ENCODE measurements around the gene LIG3.
"Not testable (repeated sequence)": the region's sequence is repeated elsewhere in the genome, so short reads cannot be mapped to it uniquely, and the experiment has no call there.

LIG3 gene

GRCh38 chr17:35041390-35041789 is 61.1 kb downstream of the LIG3 start:
- no peak for DNase-seq (ENCODE audit: low read depth)

DNA sequence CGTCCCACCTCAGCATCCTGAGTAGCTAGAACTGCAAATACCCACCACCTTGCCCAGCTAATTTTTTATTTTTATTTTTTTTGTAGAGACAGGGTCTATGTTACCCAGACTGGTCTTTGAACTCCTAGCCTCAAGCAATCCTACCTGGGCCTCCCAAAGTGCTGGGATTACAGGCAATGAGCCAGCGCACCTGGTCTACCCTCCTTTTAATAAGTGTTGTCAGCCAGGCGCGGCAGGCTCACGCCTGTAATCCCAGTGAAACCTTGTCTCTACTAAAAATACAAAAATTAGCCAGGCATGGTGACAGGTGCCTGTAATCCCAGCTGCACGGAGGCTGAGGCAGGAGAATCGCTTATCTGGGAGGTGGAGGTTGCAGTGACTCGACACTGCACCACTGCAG is 63.9 kb downstream of the LIG3 start:
- no peak for DNase-seq (ENCODE audit: low read depth)

- not testable (repeated sequence) for DNase-seq (ENCODE audit: low read depth)
These were observed 65.2 kb downstream of the LIG3 start for GRCh38 chr17:35045458-35045979.

DNA sequence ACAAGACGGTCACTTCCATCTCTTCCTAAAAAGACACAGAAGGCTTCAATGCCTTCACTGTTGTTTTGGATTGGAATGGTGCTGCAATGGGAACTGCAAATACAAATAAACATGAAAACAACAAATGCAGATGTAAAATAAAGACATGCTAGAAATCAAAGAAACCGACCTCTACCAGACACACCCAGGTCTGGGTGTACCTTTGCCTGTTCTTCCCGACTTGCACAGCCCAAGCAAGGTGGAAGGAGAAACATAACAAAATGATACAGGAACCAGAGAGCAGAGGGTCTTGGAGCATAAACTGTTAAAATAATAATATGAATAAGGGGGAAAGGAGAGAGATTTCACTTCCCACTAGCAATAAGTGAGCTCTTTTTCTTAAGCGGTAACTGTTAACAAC is 65.9 kb downstream of the LIG3 start:
- no peak for DNase-seq (ENCODE audit: low read depth)

GRCh38 chr17:35046740-35047283 is 66.5 kb downstream of the LIG3 start:
- no peak for DNase-seq (ENCODE audit: low read depth)

DNA sequence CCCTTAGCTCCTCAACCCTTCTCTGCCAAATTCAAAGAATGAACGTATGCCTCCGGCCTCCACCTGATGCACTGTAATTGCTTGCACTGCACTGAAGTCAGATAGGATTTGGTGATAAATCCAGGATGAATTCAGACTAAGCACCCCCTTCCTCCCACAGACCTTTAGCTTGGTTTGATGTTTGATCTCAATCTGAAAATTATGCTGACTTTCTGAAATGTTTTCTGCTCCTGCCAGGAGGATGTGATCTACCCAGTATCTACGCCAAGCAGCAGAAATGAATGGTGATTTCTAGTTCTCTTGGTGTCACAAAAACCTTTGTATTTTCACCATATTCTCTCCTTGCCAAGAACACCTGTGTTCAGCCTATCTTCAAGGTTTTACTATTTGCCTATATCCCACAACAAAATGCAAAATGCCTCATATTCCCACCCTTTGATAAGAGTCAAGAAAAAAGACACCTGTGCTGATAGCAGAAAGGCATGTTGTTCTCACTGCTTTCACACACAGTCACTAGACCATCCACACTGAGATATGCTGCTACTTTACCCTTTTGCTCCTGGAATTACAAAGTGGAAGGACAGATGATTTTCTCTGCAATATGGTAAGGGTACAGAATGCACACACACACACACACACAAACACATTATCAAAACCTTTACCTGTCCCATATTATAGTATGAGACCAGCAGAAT is 68.5 kb downstream of the LIG3 start:
- DNase-seq (ENCODE audit: low read depth) = no peak

GRCh38 chr17:35050170-35050569 is 69.9 kb downstream of the LIG3 start:
- DNase-seq (ENCODE audit: low read depth) = no peak

DNA sequence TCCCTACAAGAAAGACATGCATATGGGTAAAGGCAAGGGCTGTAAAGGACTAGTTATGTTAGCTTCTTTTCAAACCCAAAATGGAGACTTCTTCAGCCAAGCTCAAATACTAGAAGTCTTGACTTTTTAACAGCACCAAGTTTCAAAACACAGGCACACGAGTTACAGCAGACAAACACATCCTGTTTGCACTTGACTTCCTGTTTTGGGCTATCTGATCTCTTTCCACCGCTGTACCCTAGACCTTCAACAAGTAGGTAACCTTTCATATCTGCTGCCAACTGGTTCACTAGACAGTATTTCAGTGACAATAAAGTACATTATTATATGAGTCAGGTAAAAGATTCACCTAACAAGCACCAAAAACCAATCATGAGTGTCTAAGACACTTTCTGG is 70.9 kb downstream of the LIG3 start:
- DNase-seq (ENCODE audit: low read depth) = no peak

GRCh38 chr17:35051579-35052240 is 71.4 kb downstream of the LIG3 start:
- no peak for DNase-seq (ENCODE audit: low read depth)

DNA sequence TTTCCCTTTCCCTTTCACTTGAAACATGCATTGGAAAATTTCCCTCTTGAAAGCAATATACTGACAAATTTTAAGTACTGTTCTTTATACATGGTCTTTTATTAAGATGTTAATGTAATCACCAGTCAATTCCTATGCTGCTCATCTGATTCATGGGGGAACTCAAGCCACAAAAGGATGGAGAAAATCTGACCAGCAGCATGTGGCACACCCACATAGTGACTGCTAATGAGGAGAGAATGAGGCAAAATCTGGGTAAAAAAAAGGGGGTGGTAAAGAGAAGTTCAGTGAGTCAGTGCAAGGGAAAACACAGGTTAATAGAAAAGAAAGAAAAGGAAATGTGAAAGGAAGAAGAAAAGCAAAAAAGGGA is 71.9 kb downstream of the LIG3 start:
- DNase-seq (ENCODE audit: low read depth) = peak; percentile 33

DNA sequence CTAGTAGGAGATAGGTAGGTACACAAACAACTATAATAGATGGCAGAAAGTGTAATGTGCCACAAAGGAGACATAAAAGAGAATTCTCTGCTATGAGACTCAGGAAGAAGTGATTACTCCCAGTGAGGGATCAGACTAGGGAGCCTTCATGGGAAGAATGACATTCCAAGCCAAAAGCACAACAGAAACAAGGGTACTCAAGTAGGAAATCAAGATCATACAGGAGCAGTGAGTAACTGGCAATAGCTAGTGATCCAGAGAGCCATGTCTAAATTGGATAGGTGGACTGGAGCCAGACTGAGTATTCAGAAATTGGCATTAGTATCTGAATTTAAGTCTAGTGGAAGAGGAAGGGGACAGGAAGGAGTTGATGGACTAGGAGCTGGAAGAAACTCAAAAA is 72.5 kb downstream of the LIG3 start:
- DNase-seq (ENCODE audit: low read depth) = no peak

- no peak for DNase-seq (ENCODE audit: low read depth)
These were observed 72.9 kb downstream of the LIG3 start for GRCh38 chr17:35053204-35053603.

DNA sequence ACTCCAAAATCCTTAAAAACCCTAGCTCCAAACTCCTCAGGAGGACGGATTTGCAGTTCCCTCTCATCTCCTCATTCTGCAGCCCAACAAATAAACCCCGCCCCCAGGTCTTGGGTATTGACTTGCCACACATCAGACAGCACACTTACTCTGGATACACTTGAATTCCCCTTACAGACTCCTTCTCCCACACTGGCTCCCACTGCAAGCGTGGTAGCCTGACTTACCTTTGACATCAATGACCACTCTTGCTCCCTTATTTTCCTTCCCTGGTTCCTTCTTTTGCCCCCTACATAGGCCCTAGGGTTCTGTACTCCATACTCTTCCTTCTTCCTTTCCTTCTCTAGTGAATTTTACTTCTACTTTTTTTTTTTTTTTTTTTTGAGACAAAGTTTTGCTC is 75.7 kb downstream of the LIG3 start:
- DNase-seq (ENCODE audit: low read depth) = no peak

DNA sequence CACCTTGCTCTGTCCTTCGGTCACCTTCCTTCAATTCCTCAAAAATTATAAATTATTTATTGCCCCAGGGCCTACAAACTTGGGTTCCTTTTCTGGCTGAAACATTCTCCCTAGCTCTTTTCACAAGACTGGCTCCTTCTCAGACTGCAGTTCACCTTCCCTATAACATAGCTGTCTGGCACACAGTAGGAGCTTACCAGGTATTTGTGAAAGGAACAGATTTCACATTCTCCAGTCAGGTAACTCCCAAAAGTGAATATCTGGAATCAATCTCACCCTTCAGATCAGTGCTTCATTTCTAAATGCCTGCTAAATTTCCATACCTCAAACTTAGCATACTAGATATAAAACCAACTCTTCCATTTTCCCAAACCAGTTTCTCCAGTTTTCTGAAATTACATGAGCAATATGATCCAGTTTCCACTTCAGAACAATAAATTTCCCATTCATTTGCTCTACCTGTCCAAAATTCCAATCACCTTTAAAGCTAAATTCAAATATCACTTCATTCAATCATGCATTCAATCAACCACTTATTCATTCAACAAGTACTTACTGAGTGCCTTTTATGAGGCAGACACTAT is 77.1 kb downstream of the LIG3 start:
- DNase-seq (ENCODE audit: low read depth) = no peak

All from stromal cell of bone marrow (primary cell).